Mammary epithelial cell (primary cell): ENCODE measurements around the gene NCSTN.

Experiments
- EZH2 ChIP-seq: IDR thresholded peaks from 2 replicates; pipeline ENCODE4 v1.6.1; 2012; ENCODE audit warnings: low read length, inconsistent platforms, borderline replicate concordance
- TF ChIP-seq, protein P1 (sequence below), 2 donors: IDR thresholded peaks in 1 of 2; conservative IDR thresholded peaks in 1 of 2; 2 replicates each; pipeline ENCODE4 v1.5.1; 2011 to 2012; ENCODE audit warnings: inconsistent platforms in 2 of 2, low read length in 2 of 2, mild to moderate bottlenecking in 2 of 2, control low read depth in 1 of 2, low read depth in 1 of 2; ENCODE audit not compliant: insufficient read depth in 1 of 2; ENCODE audit errors: extremely low read depth in 1 of 2

DNA sequence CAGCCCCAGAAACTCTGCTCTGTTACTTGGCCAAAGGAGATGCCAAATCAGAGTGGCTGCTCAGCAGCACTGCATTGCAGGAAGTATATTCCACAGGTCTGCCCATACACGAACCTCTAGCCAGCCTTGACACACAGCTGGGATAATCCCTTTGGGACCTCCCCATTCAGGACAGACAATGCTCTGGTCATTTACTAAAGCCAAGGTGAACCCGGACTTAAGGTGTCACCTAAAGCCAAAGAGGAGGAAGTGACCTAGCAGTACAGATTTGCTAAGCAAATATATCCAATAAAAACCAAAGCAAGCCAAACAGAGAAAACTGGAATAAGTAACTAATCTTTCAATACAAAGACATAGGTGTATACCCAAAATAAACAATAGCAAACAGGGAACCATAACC, 27.8 kb upstream of the NCSTN start:
- TF ChIP-seq, protein P1, sequence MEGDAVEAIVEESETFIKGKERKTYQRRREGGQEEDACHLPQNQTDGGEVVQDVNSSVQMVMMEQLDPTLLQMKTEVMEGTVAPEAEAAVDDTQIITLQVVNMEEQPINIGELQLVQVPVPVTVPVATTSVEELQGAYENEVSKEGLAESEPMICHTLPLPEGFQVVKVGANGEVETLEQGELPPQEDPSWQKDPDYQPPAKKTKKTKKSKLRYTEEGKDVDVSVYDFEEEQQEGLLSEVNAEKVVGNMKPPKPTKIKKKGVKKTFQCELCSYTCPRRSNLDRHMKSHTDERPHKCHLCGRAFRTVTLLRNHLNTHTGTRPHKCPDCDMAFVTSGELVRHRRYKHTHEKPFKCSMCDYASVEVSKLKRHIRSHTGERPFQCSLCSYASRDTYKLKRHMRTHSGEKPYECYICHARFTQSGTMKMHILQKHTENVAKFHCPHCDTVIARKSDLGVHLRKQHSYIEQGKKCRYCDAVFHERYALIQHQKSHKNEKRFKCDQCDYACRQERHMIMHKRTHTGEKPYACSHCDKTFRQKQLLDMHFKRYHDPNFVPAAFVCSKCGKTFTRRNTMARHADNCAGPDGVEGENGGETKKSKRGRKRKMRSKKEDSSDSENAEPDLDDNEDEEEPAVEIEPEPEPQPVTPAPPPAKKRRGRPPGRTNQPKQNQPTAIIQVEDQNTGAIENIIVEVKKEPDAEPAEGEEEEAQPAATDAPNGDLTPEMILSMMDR (conservative IDR thresholded peaks at IDR 0.05 in 1 of 2, IDR thresholded peaks at IDR 0.05 in 1 of 2; ENCODE audit: extremely low read depth in 1 of 2, insufficient read depth in 1 of 2, low read depth in 1 of 2, low read length in 2 of 2): no peak
- no peak for TF ChIP-seq EZH2
